WTC11 (cell line): ENCODE measurements around the gene TSHZ1.

Source experiments
- CTCF ChIP-seq: fragments of 200-600 bp; IDR thresholded peaks from 2 replicates; pipeline ENCODE4 v1.8.0; 2022; ENCODE audit warnings: antibody characterized with exemption
- ELF4 ChIP-seq: sonication (generic); formaldehyde crosslinking; IDR thresholded peaks from 2 replicates; pipeline ENCODE4 v1.8.1; 2022; ENCODE audit warnings: low read depth, mild to moderate bottlenecking, moderate library complexity, missing genetic modification reagents
- FOXJ3 ChIP-seq: sonication (generic); formaldehyde crosslinking; IDR thresholded peaks from 2 replicates; pipeline ENCODE4 v1.9.0; 2021; ENCODE audit warnings: missing genetic modification reagents, mild to moderate bottlenecking, borderline replicate concordance
- JUN ChIP-seq: sonication (generic); formaldehyde crosslinking; IDR thresholded peaks from 2 replicates; pipeline ENCODE4 v1.8.0; 2023; ENCODE audit warnings: mild to moderate bottlenecking, missing genetic modification reagents
- MAX ChIP-seq: sonication (generic); formaldehyde crosslinking; IDR thresholded peaks from 2 replicates; pipeline ENCODE4 v1.8.0; 2022; ENCODE audit warnings: mild to moderate bottlenecking, missing genetic modification reagents
- NR2C2 ChIP-seq: sonication (generic); formaldehyde crosslinking; IDR thresholded peaks from 2 replicates; pipeline ENCODE4 v1.8.0; 2022; ENCODE audit warnings: mild to moderate bottlenecking, missing genetic modification reagents
- RELA ChIP-seq: sonication (generic); formaldehyde crosslinking; IDR thresholded peaks from 2 replicates; pipeline ENCODE4 v1.8.1; 2022; ENCODE audit warnings: missing genetic modification reagents, mild to moderate bottlenecking, borderline replicate concordance
- SP1 ChIP-seq: sonication (generic); formaldehyde crosslinking; conservative IDR thresholded peaks from 2 replicates; pipeline ENCODE4 v1.8.1; 2022; ENCODE audit warnings: missing genetic modification reagents
- STAT6 ChIP-seq: sonication (generic); formaldehyde crosslinking; conservative IDR thresholded peaks from 2 replicates; pipeline ENCODE4 v1.8.1; 2023; ENCODE audit warnings: mild to moderate bottlenecking, low read depth, missing genetic modification reagents, moderate library complexity
- TCF7 ChIP-seq: sonication (generic); formaldehyde crosslinking; IDR thresholded peaks from 2 replicates; pipeline ENCODE4 v1.8.0; 2022; ENCODE audit warnings: mild to moderate bottlenecking, low read depth, missing genetic modification reagents, moderate library complexity
- ZSCAN18 ChIP-seq: fragments of 250-450 bp; sonication (Bioruptor Pico); IDR thresholded peaks from 2 replicates; pipeline ENCODE4 v2.1.2; 2022; ENCODE audit warnings: mild to moderate bottlenecking, moderate library complexity

- TF ChIP-seq ELF4 (CRISPR knock-in tag) (no peak), FOXJ3 (no peak), ZSCAN18 (CRISPR knock-in tag) (no peak), CTCF (no peak), STAT6 (CRISPR knock-in tag) (no peak), TCF7 (CRISPR knock-in tag) (no peak), SP1 (no peak), RELA (no peak), MAX (CRISPR knock-in tag) (no peak), JUN (CRISPR knock-in tag) (no peak), NR2C2 (CRISPR knock-in tag) (no peak)
Measured at GRCh38 chr18:75322206-75322605, 111.6 kb downstream of the TSHZ1 start.
